Left ventricle myocardium superior (tissue), 1 donor: ENCODE results near the gene FARP1. TPM values are rescaled to one million over a fixed set of nuclear protein-coding genes. Genes with fewer than 3 reads are reported as not detected.
"Not testable (repeated sequence)": the region's sequence is repeated elsewhere in the genome, so short reads cannot be mapped to it uniquely, and the experiment has no call there.

Source experiments
- ATAC-seq: fragments of 200-7000 bp; cut with Tn5 transposase; one replicate; pipeline ENCODE4 v1.9.1; 2020; ENCODE audit warnings: mild to moderate bottlenecking, moderate library complexity
- DNase-seq: peaks from one replicate; pipeline ENCODE4 v3.0.0-alpha.2; 2020
- intact Hi-C: fragments of 100-400 bp; cut with micrococcal nuclease; formaldehyde crosslinking; loops from one replicate; pipeline ENCODE4 v1.11.0; 2022
- total RNA-seq: library from RNA; stranded (reverse); fragmentation: NEBNext Ultra II Directional; extraction: Animal tissue kit (Norgen Biotek cat#: 25700); gene quantifications from one replicate; pipeline ENCODE4 v1.2.1, GENCODE V29; 2021
- donor health status: DM: no; HTN: yes; CAD: no; lungs with severe emphysema.

The FARP1 gene
- total RNA-seq, 1 donor from 2014 or later = 14.9 TPM

DNA sequence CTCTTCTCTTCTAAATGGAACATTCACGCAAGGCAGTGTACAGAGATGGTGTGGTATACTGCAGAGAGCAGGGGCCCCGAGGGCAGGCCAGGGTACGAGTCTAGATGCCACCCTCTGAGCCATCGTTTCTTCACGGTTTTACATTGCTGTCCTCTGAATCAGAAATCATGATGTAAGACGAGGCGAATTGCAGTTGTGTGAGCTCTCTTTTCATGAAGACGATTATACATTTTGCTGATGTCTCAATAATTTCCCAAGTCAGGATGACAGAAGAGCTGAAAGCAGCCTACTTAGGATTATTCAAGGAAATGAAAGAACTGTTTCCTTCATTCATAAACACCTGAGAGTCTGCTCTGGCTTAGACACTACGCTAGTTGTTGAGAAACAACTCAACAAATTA lies 127.9 kb downstream of the FARP1 start:
- no peak for DNase-seq
- intact Hi-C loops = no loop called here
- no peak for ATAC-seq

DNA sequence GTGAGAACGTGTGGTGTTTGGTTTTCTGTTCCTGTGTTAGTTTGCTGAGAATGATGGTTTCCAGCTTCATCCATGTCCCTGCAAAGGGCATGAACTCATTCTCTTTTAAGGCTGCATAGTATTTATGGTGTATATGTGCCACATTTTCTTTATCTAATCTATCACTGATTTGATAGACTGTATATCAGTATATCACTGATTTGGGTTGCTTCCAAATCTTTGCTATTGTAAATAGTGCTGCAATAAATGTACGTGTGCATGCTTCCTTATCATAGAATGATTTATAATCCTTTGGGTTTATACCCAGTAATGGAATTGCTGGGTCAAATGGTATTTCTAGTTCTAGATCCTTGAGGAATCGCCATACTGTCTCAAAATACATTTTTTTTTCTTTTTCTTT lies 128.8 kb downstream of the FARP1 start:
- DNase-seq, ATAC-seq, intact Hi-C loops: not testable (repeated sequence)

DNA sequence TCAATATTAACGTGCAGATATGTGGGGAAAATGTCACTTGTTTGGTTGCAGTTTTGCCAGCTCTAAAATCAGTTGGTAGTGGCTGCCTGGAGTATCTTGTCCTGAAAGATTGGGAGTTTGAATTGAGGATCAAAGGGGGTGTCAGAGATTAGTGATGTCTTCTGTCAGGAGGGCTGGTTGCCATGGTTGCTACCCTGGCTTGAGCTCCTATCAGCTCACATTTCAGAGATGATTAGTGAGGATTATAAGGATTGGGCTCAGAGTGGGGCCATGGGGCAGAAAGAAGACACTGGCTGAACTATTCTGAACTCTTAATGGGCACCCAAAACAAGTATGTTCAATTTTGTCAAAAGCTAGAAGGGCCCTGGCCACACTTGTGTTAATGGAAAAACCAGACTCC lies 129.7 kb downstream of the FARP1 start:
- no peak for ATAC-seq

DNA sequence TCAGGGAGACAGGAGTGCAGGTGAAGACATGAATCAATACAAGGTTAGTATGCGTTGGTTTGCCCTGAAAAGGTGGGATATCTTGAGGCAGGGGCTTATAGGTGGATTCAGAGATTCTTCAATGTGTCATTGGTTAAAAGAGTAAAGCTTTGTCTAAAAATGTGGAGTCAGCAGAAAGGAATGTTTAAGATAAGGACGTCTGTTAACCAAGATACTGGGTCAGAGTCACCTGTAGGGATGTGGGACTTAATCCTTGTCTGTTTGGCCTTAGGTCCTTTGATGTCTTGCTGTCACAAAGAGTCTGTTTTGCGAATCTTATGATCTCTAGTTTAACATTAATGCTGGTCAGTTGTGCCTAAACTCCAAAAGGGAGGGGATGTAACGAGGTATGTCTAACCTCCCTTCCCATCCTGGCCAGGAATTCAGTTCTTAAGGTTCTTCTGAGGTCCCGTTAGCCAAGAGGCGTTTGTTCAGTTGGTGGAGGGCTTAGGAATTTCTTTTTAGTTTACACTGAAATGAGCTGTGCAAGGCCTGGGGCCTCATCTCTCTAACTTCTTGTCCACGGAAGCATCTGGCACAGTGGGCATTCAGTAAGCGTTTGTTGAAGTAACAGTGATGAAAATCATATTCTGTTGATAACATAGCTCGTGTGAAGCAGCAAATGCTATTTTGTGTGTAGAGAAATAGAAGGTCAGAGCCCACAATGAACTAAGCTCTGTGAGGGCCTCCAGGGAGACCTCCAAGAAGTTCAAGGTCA lies 130.4 kb downstream of the FARP1 start:
- no peak for DNase-seq
- no peak for ATAC-seq
- intact Hi-C loops = no loop called here

More for the DNA sequence above, 129.7 kb downstream of the FARP1 start:
- no peak for DNase-seq
- intact Hi-C loops = no loop called here

DNA sequence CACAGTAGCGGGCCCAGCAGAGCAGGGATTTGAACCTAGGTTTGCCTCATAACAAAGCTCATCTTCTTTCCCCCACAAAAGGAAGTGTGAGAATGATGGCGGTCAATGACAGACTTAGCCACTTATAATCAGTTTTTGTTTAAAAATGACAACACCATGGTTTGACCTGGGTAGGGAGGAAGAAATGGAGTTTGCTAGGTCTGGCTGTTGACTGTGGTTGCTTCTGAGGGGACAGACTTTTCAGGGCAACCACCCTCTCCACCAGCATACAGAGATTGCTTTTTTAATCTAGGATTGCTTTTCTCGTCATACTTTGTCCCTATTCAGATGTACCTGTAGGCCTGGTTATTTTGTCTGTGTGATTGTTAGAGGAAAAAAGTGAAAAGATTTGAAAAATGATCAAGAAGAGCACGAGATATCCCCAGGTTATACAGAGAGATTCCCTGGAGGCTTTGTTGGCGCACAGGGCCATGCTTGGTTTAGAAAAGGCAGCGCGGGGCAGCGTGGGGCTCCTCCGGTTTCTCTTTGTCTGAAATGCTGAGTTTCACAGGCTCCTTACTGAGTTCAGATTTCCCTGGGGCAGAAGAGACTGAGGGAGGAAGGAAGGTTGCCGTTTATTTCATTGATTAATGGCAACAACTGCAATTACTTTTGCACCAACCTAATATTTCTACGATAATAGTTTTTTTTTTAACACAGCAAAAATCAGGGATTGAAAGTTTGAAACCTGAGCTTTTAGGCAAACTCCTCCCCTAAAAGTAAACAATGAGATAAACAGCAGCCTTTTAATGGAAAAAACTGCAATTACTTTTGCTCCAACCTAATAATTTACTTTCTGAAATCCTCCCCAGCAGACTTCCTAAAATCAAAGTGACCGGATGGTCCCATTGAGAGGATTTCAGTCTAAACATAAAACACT lies 131.2 kb downstream of the FARP1 start:
- ATAC-seq (no peak), DNase-seq (no peak)
- intact Hi-C loops = no loop called here

DNA sequence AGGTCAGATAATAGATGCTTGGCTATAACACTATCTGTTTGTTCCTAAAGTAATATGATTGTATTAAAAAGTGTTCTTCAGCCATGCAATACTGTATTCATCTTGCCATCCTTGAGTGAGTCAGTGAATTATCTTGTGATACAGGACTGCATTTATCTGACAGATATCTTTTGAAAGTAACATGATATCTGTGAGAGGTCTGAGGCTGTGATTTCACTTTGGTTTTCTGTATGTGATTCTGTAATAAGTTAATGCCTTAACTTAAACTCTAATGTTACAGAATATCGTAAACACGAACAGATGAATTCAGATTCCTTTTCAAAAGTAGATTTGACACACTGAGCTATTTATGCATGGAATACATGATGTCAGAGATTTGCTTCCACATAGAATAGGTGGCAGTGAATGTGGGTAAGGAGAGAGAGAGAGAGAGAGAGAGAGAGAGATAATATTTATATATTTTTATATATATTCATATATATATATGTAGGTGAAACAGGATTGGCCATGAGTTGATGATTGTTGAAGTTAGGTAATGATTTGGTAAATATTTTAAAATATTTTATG lies 132.1 kb downstream of the FARP1 start:
- no peak for ATAC-seq
- intact Hi-C loops = no loop called here
- no peak for DNase-seq

DNA sequence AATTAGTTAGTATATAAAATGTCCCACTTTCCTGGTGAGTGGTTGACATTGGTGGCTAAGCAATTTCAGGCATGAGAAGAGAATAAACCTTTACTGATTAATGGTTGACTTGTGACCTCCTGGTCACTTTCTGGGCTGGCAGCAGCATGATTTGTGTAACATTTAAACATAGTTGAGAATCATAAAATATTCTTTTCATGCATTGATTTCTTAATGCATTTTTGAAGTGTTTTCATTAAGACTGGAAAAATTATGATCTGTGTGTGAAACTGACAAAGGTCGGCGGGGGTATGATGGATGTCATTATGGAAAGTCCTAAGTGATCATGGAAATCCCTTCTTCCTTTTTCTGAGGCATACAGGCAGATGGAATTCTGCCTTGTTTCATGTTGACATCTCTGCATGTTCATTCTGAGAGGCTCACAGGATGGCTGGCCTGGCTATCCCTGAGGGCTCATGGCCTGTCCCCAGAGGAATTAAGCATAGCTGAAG lies 132.8 kb downstream of the FARP1 start:
- ATAC-seq (no peak), DNase-seq (no peak)
- intact Hi-C loops = no loop called here

DNA sequence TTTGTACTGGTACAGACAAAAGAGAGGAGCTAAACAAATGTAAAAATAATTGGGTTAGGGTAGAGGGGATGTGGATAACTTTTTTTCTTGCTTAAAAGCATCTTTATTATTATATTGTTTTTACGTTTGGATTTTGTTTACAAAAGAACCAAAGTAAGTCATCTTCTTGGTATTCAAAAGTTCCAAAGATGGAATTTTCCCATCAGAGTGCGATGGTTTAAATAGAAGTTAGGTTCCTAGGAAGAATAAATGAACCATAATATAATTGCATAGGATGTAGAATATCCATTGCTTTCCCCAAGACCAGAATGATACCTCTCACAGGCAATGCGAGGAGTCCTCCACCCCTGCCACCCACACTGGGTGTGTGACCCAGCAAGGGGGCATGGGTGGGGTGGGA lies 133.6 kb downstream of the FARP1 start:
- ATAC-seq = no peak
- intact Hi-C loops = no loop called here
- DNase-seq = no peak

DNA sequence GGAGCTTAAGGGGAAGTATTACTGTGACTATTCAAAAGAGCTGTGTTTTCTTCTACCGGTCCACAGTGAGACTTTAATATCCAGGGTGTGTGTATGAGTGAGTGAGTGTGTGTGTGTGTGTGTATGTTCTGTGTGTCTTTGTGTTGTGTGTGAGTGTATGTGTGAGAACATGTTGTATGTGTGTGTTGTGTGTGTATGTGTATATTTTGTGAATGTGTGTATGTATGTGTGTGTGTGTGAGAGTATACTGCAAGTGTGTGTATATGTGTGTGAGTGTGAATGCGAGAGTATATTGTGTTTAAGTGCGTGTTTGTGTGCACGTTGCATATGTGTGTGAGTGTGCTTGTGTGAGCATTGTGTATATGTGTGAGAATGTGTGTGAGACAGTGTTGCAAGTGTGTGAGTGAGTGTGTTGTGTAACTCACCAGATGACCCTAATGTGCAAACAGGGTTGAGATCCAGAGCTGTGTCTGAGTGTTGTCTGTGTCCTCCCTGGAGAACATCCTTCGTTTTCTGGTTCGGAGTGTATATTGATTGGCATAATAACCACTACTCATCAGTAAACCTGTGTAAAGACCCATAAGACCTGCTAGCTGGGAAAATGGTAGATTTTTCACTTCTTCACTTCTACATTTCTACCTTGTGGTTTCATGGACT lies 135.3 kb downstream of the FARP1 start:
- DNase-seq (no peak), ATAC-seq (no peak)
- intact Hi-C loops = no loop called here

DNA sequence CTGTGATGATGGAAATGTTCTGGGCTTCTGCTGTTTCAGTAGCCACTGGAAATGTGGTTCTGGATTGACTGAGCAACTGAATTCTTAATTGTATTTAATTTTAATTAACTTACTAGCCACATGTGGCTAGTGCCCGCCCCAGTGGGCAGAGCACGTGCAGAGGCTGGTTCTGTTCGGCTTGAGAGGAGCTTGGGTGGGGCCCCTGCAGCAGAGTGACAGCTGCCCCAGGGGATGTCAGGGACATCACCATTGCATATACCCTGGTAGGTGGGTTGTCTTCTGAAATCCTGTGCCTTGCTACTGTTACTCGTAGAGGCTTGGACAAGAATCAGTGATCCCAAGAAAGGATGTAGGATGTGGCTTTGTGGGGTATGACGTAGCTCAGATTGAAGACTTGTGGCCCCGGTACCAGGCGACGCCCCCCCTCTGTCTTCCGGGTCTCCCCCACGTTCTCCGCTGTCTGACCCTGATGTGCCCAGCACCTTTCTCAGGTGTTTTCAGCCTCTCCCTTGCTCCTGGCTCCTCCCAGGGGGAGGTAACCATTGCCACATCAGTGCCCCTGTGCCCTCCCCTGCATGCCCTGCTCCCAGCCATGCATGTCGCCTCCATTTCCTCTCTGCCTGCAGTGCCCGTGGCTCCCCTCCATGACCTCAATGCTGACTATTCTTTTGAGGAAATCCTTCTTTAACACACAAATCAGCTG lies 136.7 kb downstream of the FARP1 start:
- ATAC-seq (no peak), DNase-seq (no peak)
- intact Hi-C loops = no loop called here

DNA sequence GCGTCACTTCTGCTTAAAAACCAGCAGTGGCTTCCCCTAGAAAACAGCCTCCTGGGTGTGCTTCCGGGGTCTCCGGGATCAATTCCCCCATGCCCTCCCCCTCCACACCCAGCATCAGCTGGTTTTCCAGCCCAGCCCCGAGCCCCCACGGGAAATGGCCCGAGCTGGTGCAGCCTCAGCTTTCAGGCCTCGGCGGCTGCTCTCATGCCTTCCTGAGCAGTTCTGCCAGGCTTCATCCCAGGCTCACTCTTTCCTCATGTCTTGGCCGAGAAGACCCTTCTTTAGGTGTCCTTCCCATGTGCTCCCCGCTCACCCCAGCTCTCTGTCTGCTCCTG lies 137.2 kb downstream of the FARP1 start:
- no peak for DNase-seq
- no peak for ATAC-seq
- intact Hi-C loops = no loop called here

DNA sequence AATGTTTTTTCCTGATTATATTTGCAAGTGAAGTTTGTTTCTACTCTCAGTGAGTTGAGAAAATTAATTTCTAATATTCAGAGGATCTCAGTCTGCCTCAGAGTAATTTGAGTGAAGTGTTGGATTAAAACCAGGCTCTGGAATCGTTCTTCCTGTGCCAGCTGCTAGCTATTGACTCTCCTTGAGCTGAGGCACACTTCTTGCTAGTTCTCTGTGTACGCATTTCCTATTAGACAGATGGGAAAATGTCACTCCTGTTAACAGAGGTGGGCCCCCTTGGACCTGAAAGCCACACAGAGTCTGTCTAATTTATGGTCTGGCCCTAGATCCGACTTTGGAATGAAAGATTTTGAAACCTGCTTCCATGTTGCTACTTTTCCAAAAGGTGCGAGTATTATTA lies 141.8 kb downstream of the FARP1 start:
- DNase-seq = no peak
- ATAC-seq = no peak
- intact Hi-C loops = no loop called here

DNA sequence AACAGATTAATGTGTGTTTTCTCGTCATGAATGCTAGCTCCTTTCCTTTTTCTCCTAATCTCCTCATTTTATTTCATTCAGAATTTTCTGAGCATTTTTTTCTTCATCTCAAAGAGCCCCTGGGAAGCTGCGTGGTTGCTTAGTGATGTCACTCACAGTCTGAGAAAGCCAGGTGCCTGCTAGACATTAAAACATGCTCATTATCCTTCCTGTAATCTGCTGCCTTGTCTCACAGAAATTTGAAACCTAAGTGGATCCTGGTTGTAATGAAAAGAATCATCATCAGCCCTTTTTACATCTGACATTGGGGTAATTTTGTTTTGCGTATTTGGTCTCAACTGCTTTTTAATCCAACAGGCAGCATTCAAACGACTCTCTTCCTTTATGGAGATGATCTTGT lies 142.4 kb downstream of the FARP1 start:
- intact Hi-C loops = no loop called here
- DNase-seq = no peak
- ATAC-seq = no peak

DNA sequence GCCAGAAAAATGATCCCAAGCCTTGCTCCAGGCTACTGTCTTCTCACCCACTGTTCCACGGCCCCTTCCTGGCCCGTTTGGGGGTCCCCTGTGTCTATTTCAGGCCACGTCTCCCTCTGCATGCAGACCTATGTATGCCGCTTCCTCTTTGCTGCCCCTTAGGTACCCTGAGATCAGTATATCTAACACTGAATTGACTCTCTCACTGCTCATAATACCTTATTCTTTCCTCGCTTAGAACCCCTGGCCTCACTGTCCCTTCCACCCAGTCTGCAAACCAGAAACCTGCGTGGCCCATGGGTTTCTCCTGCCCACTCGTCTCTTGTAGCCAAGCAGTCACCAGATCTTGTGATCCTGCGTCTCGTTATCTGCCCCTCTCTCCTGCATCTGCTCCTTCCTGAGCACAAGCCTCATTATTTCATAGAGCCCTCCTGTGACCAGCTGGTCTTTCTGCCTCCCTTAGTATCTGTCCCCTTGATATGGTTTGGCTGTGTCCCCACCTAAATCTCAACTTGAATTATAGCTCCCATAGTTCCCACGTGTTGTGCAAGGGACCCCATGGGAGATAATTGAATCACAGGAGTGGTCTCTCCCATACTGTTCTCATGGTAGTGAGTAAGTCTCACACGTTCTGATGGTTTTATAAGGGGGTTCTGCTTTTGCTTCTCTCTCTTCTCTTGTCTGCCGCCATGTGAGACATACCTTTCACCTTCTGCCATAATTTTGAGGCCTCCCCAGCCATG lies 143.1 kb downstream of the FARP1 start:
- intact Hi-C loops = no loop called here
- ATAC-seq = no peak
- DNase-seq = no peak

DNA sequence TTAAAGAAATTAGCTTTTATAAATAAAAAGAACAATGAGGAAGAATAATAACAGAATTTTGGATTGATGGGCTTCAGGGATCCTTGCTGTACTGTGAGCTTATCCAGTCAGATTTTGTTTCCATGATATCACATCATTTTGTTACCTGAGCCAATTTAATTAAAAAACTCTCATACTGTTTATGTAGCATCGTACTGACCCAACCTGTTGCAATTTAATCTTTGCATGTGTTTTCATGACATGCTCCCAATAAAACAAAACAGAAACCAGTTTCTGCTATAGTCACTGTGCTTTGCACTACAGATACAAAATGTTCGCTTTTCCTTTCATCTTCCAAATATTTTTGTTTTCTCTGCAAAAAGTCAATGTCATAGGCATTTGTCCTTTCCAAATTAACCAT lies 143.9 kb downstream of the FARP1 start:
- intact Hi-C loops = no loop called here
- DNase-seq = no peak
- ATAC-seq = no peak

DNA sequence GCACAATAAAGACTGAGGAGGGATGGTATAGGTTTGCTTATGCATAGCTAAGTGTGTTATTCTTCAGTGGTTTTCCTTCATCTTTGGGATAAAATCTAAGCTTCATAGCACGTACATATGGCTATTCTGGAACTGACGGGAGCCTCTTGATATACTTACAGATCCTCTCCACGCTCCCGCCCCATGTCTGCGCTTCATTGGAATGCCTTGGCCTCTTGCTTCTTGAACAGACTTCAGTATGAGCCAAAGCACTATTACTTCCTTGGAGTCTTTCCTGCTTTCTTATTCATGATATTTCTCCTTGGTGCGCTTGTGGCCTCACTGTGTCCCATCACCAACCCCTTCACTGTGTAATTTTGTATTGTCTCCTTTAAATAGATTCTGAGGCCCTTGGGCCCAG lies 145.3 kb downstream of the FARP1 start:
- intact Hi-C loops = no loop called here
- DNase-seq = no peak
- ATAC-seq = no peak

DNA sequence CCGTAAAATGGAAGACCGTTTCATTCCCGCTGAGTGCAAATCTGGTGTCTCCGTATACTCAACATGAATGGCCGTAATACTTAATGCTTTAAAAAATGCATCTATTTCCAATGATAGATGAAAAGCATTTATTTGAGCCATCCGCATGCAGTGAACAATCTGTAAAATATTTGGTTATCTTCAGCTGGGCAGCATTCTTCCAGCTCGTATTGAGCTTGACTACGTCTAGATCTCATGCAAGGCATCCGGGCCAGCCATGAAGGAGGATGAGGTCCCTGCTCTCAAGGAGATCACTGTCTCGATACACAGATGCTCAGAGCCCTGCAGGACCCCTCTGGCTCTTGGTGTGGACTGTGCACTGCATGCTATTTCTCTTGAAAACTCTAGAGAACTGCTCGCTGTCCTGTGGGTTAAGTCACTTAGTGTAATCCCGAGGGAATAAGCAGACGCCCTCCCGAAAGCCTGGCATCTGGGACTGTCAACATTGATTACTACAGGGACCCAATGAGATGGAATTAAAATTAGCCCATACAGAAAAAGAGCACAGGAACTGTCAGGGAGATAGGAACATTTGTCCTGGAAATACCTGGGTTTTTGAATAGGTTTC lies 146.5 kb downstream of the FARP1 start:
- intact Hi-C loops = no loop called here
- DNase-seq (no peak), ATAC-seq (no peak)

DNA sequence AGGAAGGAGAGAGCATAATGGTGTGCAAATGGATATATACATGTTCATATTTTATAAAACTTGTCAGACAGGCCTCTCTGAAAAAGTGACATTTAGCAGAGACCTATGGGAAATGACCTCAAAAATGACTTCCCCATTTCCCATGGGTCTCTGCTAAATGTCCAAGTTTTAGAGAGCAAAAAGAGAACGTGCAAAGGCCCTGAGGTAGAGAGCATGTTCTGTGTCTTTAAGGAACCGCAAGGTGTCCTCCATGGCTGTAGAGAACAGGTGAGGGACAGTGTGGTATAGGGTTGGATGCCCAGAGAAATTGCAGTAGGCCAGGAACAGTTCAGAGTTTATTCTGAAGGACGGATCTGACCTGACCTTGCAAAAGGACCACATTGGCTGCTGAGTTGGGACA lies 147.4 kb downstream of the FARP1 start:
- no peak for ATAC-seq
- intact Hi-C loops = no loop called here
- no peak for DNase-seq
